ENCODE data around the gene EIF2S1.

The EIF2S1 gene

GRCh38 chr14:67343601-67344230, 16.4 kb upstream of the EIF2S1 start:
- H3K27ac ChIP-seq (ENCODE audit: low read depth, low read length) = no peak overlapping the region
- H3K9me3 ChIP-seq (ENCODE audit: control insufficient read depth in 1 of 2, low read length in 2 of 2) = no peaks in the 10 kb centered on the region
- no peak overlapping the region for H3K9ac ChIP-seq (ENCODE audit: low read depth in 1 of 2, low read length in 2 of 2)
- no peaks in the 10 kb centered on the region for H3K27me3 ChIP-seq (ENCODE audit: control insufficient read depth in 1 of 2, insufficient read depth in 2 of 2, low read length in 2 of 2)
- H3K4me1 ChIP-seq (ENCODE audit: control insufficient read depth in 1 of 2, insufficient read depth in 2 of 2, low read length in 2 of 2) = no peaks in the 10 kb centered on the region
- peaks cover 23 to 62% of the 10 kb centered on the region in 2 donors for H3K36me3 ChIP-seq (ENCODE audit: control insufficient read depth in 1 of 2, insufficient read depth in 2 of 2, low read length in 2 of 2)
- H3K4me3 ChIP-seq (ENCODE audit: low read depth in 1 of 2, low read length in 2 of 2) = no peak overlapping the region

GRCh38 chr14:67345583-67345982, 14.5 kb upstream of the EIF2S1 start:
- H3K4me1 ChIP-seq (ENCODE audit: control insufficient read depth in 1 of 2, insufficient read depth in 2 of 2, low read length in 2 of 2) = no peaks in the 10 kb centered on the region
- no peaks in the 10 kb centered on the region for H3K9me3 ChIP-seq (ENCODE audit: control insufficient read depth in 1 of 2, low read length in 2 of 2)
- no peak overlapping the region for H3K4me3 ChIP-seq (ENCODE audit: low read depth in 1 of 2, low read length in 2 of 2)
- H3K9ac ChIP-seq (ENCODE audit: low read depth in 1 of 2, low read length in 2 of 2) = no peak overlapping the region
- no peaks in the 10 kb centered on the region for H3K27me3 ChIP-seq (ENCODE audit: control insufficient read depth in 1 of 2, insufficient read depth in 2 of 2, low read length in 2 of 2)
- H3K36me3 ChIP-seq (ENCODE audit: control insufficient read depth in 1 of 2, insufficient read depth in 2 of 2, low read length in 2 of 2) = peaks cover 35 to 70% of the 10 kb centered on the region in 2 donors
- no peak overlapping the region for H3K27ac ChIP-seq (ENCODE audit: low read depth, low read length)

DNA sequence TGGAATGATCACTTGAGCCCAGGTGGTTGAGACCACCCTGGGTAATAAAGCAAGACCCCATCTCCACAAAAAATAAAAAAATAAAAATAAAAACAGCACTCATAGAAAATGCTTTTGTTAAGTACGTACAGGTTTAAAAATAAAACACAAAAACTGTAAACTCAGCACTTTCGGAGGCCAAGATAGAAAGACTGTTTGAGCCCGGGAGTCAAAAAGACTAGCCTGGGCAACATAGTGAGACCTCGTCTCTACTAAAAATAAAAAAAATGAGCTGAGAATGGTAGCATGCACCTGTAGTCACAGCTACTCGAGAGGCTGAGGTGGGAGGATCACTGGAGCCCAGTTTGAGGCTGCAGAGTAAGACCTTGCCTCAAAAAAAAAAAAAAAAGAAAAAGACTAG, 8.1 kb upstream of the EIF2S1 start:
- peaks cover 20 to 38% of the 10 kb centered on the region in 2 donors for H3K36me3 ChIP-seq (ENCODE audit: control insufficient read depth in 1 of 2, insufficient read depth in 2 of 2, low read length in 2 of 2)
- H3K27ac ChIP-seq (ENCODE audit: low read depth, low read length) = no peak overlapping the region
- H3K4me3 ChIP-seq (ENCODE audit: low read depth in 1 of 2, low read length in 2 of 2) = no peak overlapping the region
- H3K27me3 ChIP-seq (ENCODE audit: control insufficient read depth in 1 of 2, insufficient read depth in 2 of 2, low read length in 2 of 2) = no peaks in the 10 kb centered on the region
- no peak overlapping the region for H3K9ac ChIP-seq (ENCODE audit: low read depth in 1 of 2, low read length in 2 of 2)
- peaks cover 0 to 6% of the 10 kb centered on the region in 2 donors for H3K4me1 ChIP-seq (ENCODE audit: control insufficient read depth in 1 of 2, insufficient read depth in 2 of 2, low read length in 2 of 2)
- H3K9me3 ChIP-seq (ENCODE audit: control insufficient read depth in 1 of 2, low read length in 2 of 2) = no peaks in the 10 kb centered on the region

DNA sequence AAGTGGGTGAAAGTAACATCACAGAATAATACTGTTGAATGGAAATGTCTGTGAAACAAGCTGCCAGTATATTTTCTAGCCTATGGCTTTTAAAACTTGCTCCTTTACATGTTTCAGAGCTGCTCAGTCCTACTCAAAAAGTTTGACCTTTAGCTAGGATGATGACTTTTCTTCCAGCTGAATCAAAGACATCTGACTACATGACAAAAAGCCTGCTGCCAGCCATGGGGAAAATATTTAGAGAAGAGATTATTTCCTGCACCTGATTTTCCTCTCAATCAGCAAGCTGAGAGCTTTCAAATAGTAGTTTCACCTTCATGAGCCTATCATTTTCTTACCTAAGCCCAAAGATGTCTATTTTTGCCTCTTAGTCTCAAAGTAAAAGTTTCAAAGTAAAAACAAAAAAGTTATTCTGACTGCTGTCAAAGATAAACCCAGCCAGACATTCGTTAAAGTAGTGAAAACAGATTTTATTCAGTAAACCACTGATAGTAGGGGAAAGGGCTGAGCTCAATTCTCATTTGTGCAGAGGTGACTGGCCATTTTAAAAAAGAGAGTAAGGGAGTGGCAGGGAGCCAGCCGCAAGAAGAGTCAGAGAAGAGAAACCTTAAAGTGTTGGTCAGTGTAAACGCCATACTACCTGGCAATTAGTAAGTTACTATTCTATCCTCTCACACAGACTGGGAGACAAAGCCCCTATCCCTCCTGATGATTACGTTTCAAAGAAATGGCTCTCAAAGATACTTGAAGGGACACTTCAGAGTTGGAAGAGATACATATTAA, 2.8 kb upstream of the EIF2S1 start:
- peaks cover 0 to 4% of the 10 kb centered on the region in 2 donors for H3K36me3 ChIP-seq (ENCODE audit: control insufficient read depth in 1 of 2, insufficient read depth in 2 of 2, low read length in 2 of 2)
- no peak overlapping the region for H3K27ac ChIP-seq (ENCODE audit: low read depth, low read length)
- no peaks in the 10 kb centered on the region for H3K9me3 ChIP-seq (ENCODE audit: control insufficient read depth in 1 of 2, low read length in 2 of 2)
- H3K4me1 ChIP-seq (ENCODE audit: control insufficient read depth in 1 of 2, insufficient read depth in 2 of 2, low read length in 2 of 2) = peaks cover 38 to 39% of the 10 kb centered on the region in 2 donors
- H3K9ac ChIP-seq (ENCODE audit: low read depth in 1 of 2, low read length in 2 of 2) = no peak overlapping the region
- no peak overlapping the region for H3K4me3 ChIP-seq (ENCODE audit: low read depth in 1 of 2, low read length in 2 of 2)
- H3K27me3 ChIP-seq (ENCODE audit: control insufficient read depth in 1 of 2, insufficient read depth in 2 of 2, low read length in 2 of 2) = no peaks in the 10 kb centered on the region

DNA sequence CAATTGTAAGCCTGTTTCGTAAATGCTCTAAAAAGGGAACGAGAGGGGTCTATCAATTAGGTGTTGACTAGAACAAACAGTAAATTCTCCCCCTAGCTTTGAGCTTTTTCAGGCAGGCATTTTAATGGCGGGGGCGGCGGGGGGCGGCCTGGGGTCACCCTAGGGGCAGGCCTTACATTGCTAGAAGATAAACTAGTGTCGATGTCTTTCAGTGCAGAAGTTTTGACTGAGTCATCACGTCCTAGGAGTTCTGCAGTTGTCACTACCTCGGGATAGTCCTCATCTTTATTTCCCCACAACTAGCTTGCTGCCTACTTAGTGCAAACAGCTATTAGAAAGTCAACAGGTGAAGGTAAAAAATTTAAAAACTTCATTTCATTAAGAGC, 2.2 kb upstream of the EIF2S1 start:
- no peaks in the 10 kb centered on the region for H3K27me3 ChIP-seq (ENCODE audit: control insufficient read depth in 1 of 2, insufficient read depth in 2 of 2, low read length in 2 of 2)
- H3K36me3 ChIP-seq (ENCODE audit: control insufficient read depth in 1 of 2, insufficient read depth in 2 of 2, low read length in 2 of 2) = peaks cover 0 to 4% of the 10 kb centered on the region in 2 donors
- peak overlapping the region in 1 of 2 donors; percentile 97 for H3K4me3 ChIP-seq (ENCODE audit: low read depth in 1 of 2, low read length in 2 of 2)
- H3K27ac ChIP-seq (ENCODE audit: low read depth, low read length) = no peak overlapping the region
- H3K4me1 ChIP-seq (ENCODE audit: control insufficient read depth in 1 of 2, insufficient read depth in 2 of 2, low read length in 2 of 2) = peaks cover 40 to 45% of the 10 kb centered on the region in 2 donors
- H3K9me3 ChIP-seq (ENCODE audit: control insufficient read depth in 1 of 2, low read length in 2 of 2) = no peaks in the 10 kb centered on the region
- peak overlapping the region in 1 of 2 donors; percentile 93 for H3K9ac ChIP-seq (ENCODE audit: low read depth in 1 of 2, low read length in 2 of 2)

GRCh38 chr14:67358924-67359774, 979 bp upstream of the EIF2S1 start:
- H3K27me3 ChIP-seq (ENCODE audit: control insufficient read depth in 1 of 2, insufficient read depth in 2 of 2, low read length in 2 of 2) = no peaks in the 10 kb centered on the region
- no peaks in the 10 kb centered on the region for H3K9me3 ChIP-seq (ENCODE audit: control insufficient read depth in 1 of 2, low read length in 2 of 2)
- H3K9ac ChIP-seq (ENCODE audit: low read depth in 1 of 2, low read length in 2 of 2) = peak overlapping the region; percentile 88 to 93
- H3K4me1 ChIP-seq (ENCODE audit: control insufficient read depth in 1 of 2, insufficient read depth in 2 of 2, low read length in 2 of 2) = peaks cover 40 to 50% of the 10 kb centered on the region in 2 donors
- no peaks in the 10 kb centered on the region for H3K36me3 ChIP-seq (ENCODE audit: control insufficient read depth in 1 of 2, insufficient read depth in 2 of 2, low read length in 2 of 2)
- peak overlapping the region; percentile 95 to 97 for H3K4me3 ChIP-seq (ENCODE audit: low read depth in 1 of 2, low read length in 2 of 2)
- no peak overlapping the region for H3K27ac ChIP-seq (ENCODE audit: low read depth, low read length)

GRCh38 chr14:67360470-67361206, 510 bp downstream of the EIF2S1 start:
- Histone ChIP-seq H3K4me3 (ENCODE audit: low read depth in 1 of 2, low read length in 2 of 2) (peak overlapping the region; percentile 96 to 98), H3K27me3 (ENCODE audit: control insufficient read depth in 1 of 2, insufficient read depth in 2 of 2, low read length in 2 of 2) (no peaks in the 10 kb centered on the region), H3K27ac (ENCODE audit: low read depth, low read length) (peak overlapping the region; percentile 89), H3K36me3 (ENCODE audit: control insufficient read depth in 1 of 2, insufficient read depth in 2 of 2, low read length in 2 of 2) (peaks cover 4 to 12% of the 10 kb centered on the region in 2 donors), H3K4me1 (ENCODE audit: control insufficient read depth in 1 of 2, insufficient read depth in 2 of 2, low read length in 2 of 2) (peaks cover 40 to 53% of the 10 kb centered on the region in 2 donors), H3K9ac (ENCODE audit: low read depth in 1 of 2, low read length in 2 of 2) (peak overlapping the region; percentile 92), H3K9me3 (ENCODE audit: control insufficient read depth in 1 of 2, low read length in 2 of 2) (no peaks in the 10 kb centered on the region)

- no peaks in the 10 kb centered on the region for H3K9me3 ChIP-seq (ENCODE audit: control insufficient read depth in 1 of 2, low read length in 2 of 2)
- H3K27me3 ChIP-seq (ENCODE audit: control insufficient read depth in 1 of 2, insufficient read depth in 2 of 2, low read length in 2 of 2) = no peaks in the 10 kb centered on the region
- H3K4me3 ChIP-seq (ENCODE audit: low read depth in 1 of 2, low read length in 2 of 2) = no peak overlapping the region
- H3K27ac ChIP-seq (ENCODE audit: low read depth, low read length) = no peak overlapping the region
- no peak overlapping the region for H3K9ac ChIP-seq (ENCODE audit: low read depth in 1 of 2, low read length in 2 of 2)
- H3K36me3 ChIP-seq (ENCODE audit: control insufficient read depth in 1 of 2, insufficient read depth in 2 of 2, low read length in 2 of 2) = peaks cover 20 to 45% of the 10 kb centered on the region in 2 donors
- H3K4me1 ChIP-seq (ENCODE audit: control insufficient read depth in 1 of 2, insufficient read depth in 2 of 2, low read length in 2 of 2) = peaks cover 21 to 28% of the 10 kb centered on the region in 2 donors
These were observed 5.3 kb downstream of the EIF2S1 start for GRCh38 chr14:67365476-67365875.

DNA sequence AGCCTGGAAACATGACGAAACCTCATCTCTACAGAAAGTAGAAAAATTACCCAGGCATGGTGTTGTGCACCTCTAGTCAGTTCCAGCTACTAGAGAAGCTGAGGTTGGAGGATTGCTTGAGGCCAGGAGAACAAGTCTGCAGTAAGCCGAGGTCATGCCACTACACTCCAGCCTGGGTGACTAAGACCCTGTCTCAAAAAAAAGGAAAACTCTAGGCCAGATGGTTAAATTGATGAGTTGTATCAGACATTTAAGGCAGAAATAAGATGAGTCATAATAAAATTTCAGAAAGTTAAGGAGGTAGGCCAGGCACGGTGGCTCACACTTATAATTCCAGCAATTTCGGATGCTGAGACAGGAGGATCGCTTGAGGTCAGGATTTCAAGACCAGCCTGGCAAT, 10.7 kb downstream of the EIF2S1 start:
- no peaks in the 10 kb centered on the region for H3K4me1 ChIP-seq (ENCODE audit: control insufficient read depth in 1 of 2, insufficient read depth in 2 of 2, low read length in 2 of 2)
- H3K9ac ChIP-seq (ENCODE audit: low read depth in 1 of 2, low read length in 2 of 2) = no peak overlapping the region
- H3K4me3 ChIP-seq (ENCODE audit: low read depth in 1 of 2, low read length in 2 of 2) = no peak overlapping the region
- H3K9me3 ChIP-seq (ENCODE audit: control insufficient read depth in 1 of 2, low read length in 2 of 2) = no peaks in the 10 kb centered on the region
- H3K36me3 ChIP-seq (ENCODE audit: control insufficient read depth in 1 of 2, insufficient read depth in 2 of 2, low read length in 2 of 2) = peaks cover 24 to 68% of the 10 kb centered on the region in 2 donors
- no peaks in the 10 kb centered on the region for H3K27me3 ChIP-seq (ENCODE audit: control insufficient read depth in 1 of 2, insufficient read depth in 2 of 2, low read length in 2 of 2)
- no peak overlapping the region for H3K27ac ChIP-seq (ENCODE audit: low read depth, low read length)

Data from duodenal mucosa (tissue), 2 donors.